WTC11 (cell line): ENCODE measurements around the gene ARHGAP15. TPM values are rescaled to one million over a fixed set of nuclear protein-coding genes. Genes with fewer than 3 reads are reported as not detected.

ENCODE experiments used
- ATAC-seq: fragments of 200-7000 bp; cut with Tn5 transposase; 2 replicates; pipeline ENCODE4 v1.10.0; 2021; ENCODE audit warnings: mild to moderate bottlenecking, moderate library complexity
- CTCF ChIA-PET: fragments of 300-600 bp; sonication (Branson Sonifier 250); formaldehyde crosslinking; loops from one replicate; lab custom pipeline; 2021; ENCODE audit warnings: antibody characterized with exemption; lab: Charles Lee
- POLR2A ChIA-PET: fragments of 350-600 bp; sonication (Branson Sonifier 250); formaldehyde crosslinking; loops from one replicate; lab custom pipeline; 2021; ENCODE audit warnings: antibody characterized with exemption; lab: Charles Lee
- DNase-seq: peaks from one replicate; pipeline ENCODE4 v3.0.0; 2021; ENCODE audit warnings: low spot score
- H3K27ac Mint-ChIP-seq: 2 replicates; pipeline ENCODE4 v1.8.0; 2021; ENCODE audit warnings: mixed read lengths
- H3K27me3 Mint-ChIP-seq: 2 replicates; pipeline ENCODE4 v1.8.0; 2021; ENCODE audit warnings: low read depth, mild to moderate bottlenecking, moderate library complexity, mixed read lengths
- H3K36me3 Mint-ChIP-seq: 2 replicates; pipeline ENCODE4 v1.8.0; 2021; ENCODE audit warnings: mixed read lengths
- H3K4me1 Mint-ChIP-seq: 2 replicates; pipeline ENCODE4 v1.8.0; 2022; ENCODE audit warnings: mixed read lengths
- H3K4me3 Mint-ChIP-seq: 2 replicates; pipeline ENCODE4 v1.8.0; 2021; ENCODE audit warnings: mild to moderate bottlenecking, moderate library complexity, mixed read lengths
- H3K9me3 Mint-ChIP-seq: 2 replicates; pipeline ENCODE4 v1.8.0; 2021; ENCODE audit warnings: mixed read lengths
- EMX1 ChIP-seq: fragments of 250-450 bp; sonication (Bioruptor Pico); IDR thresholded peaks from 2 replicates; pipeline ENCODE4 v1.8.0; 2021; ENCODE audit warnings: mild to moderate bottlenecking
- IRF2 ChIP-seq: sonication (generic); formaldehyde crosslinking; IDR thresholded peaks from 2 replicates; pipeline ENCODE4 v1.8.0; 2022; ENCODE audit warnings: low read depth, missing genetic modification reagents, borderline replicate concordance
- JUN ChIP-seq: sonication (generic); formaldehyde crosslinking; IDR thresholded peaks from 2 replicates; pipeline ENCODE4 v1.8.0; 2023; ENCODE audit warnings: mild to moderate bottlenecking, missing genetic modification reagents
- KAT7 ChIP-seq: sonication (generic); formaldehyde crosslinking; IDR thresholded peaks from 2 replicates; pipeline ENCODE4 v1.8.1; 2023; ENCODE audit warnings: missing genetic modification reagents, mild to moderate bottlenecking, borderline replicate concordance
- NFE2L1 ChIP-seq: sonication (generic); formaldehyde crosslinking; IDR thresholded peaks from 2 replicates; pipeline ENCODE4 v1.8.1; 2023; ENCODE audit warnings: missing genetic modification reagents
- total RNA-seq: library from RNA; stranded (reverse); gene quantifications from 3 replicates; pipeline ENCODE4 v1.2.3, GENCODE V29; 2021
- TF ChIP-seq, protein P1 (sequence below): sonication (generic); formaldehyde crosslinking; IDR thresholded peaks from 2 replicates; pipeline ENCODE4 v1.8.1; 2022; ENCODE audit warnings: mild to moderate bottlenecking, moderate library complexity, missing genetic modification reagents
- TF ChIP-seq, protein P2 (sequence below): sonication (generic); formaldehyde crosslinking; IDR thresholded peaks from 2 replicates; pipeline ENCODE4 v1.8.0; 2023; ENCODE audit warnings: mild to moderate bottlenecking, missing genetic modification reagents
- TF ChIP-seq, protein P3 (sequence below): fragments of 250-450 bp; sonication (Bioruptor Pico); IDR thresholded peaks from 2 replicates; pipeline ENCODE4 v1.9.0; 2021; ENCODE audit warnings: mild to moderate bottlenecking, borderline replicate concordance
- TF ChIP-seq, protein P4 (sequence below): sonication (generic); formaldehyde crosslinking; IDR thresholded peaks from 2 replicates; pipeline ENCODE4 v1.8.1; 2022; ENCODE audit warnings: low read depth, missing genetic modification reagents, borderline replicate concordance
- TF ChIP-seq, protein P5 (sequence below): sonication (generic); formaldehyde crosslinking; IDR thresholded peaks from 2 replicates; pipeline ENCODE4 v1.8.1; 2022; ENCODE audit warnings: missing genetic modification reagents, borderline replicate concordance
- TF ChIP-seq, protein P6 (sequence below): sonication (generic); formaldehyde crosslinking; IDR thresholded peaks from 2 replicates; pipeline ENCODE4 v1.8.1; 2023; ENCODE audit warnings: mild to moderate bottlenecking, moderate library complexity, missing genetic modification reagents
- TF ChIP-seq, protein P7 (sequence below): sonication (generic); formaldehyde crosslinking; IDR thresholded peaks from 2 replicates; pipeline ENCODE4 v1.8.1; 2023; ENCODE audit warnings: mild to moderate bottlenecking, missing genetic modification reagents, borderline replicate concordance
- TF ChIP-seq, protein P8 (sequence below): sonication (generic); formaldehyde crosslinking; IDR thresholded peaks from 2 replicates; pipeline ENCODE4 v1.8.1; 2022; ENCODE audit warnings: mild to moderate bottlenecking, missing genetic modification reagents, moderate library complexity, borderline replicate concordance

ARHGAP15 gene
- total RNA-seq, 1 experiment from 2014 or later = 0.28 TPM

DNA sequence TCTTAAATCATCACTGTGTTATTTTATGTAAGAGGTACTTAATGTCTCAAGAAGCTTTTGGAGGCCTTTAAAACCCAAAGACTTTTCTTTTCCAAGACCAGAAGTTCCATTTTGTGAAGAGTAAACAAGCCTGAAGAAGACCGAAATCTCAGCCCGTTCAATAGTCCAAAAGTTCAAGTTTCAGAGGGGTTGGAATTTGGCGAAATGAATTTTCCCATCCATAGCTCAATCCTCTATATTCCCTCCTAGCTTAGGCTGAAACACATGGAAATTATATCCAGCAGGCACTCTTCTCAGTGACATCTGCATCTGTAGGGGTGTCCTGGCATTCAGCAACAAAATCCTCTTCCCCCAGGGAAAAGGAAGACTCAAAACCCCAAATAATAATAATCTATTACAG is 344.6 kb downstream of the ARHGAP15 start:
- no peak overlapping the region for H3K27ac Mint-ChIP-seq
- peaks cover 12% of the 10 kb centered on the region for H3K27me3 Mint-ChIP-seq
- DNase-seq (no peak), ATAC-seq (no peak)
- H3K4me1 Mint-ChIP-seq = peaks cover 4% of the 10 kb centered on the region
- ChIA-PET POLR2A (no interaction called here), CTCF (no interaction called here)
- no peaks in the 10 kb centered on the region for H3K36me3 Mint-ChIP-seq
- TF ChIP-seq, protein P1, sequence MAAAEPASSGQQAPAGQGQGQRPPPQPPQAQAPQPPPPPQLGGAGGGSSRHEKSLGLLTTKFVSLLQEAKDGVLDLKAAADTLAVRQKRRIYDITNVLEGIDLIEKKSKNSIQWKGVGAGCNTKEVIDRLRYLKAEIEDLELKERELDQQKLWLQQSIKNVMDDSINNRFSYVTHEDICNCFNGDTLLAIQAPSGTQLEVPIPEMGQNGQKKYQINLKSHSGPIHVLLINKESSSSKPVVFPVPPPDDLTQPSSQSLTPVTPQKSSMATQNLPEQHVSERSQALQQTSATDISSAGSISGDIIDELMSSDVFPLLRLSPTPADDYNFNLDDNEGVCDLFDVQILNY = no peak
- TF ChIP-seq IRF2 (CRISPR knock-in tag) (no peak), JUN (CRISPR knock-in tag) (no peak), KAT7 (CRISPR knock-in tag) (no peak), EMX1 (CRISPR knock-in tag) (no peak), NFE2L1 (CRISPR knock-in tag) (no peak)
- TF ChIP-seq, protein P2, sequence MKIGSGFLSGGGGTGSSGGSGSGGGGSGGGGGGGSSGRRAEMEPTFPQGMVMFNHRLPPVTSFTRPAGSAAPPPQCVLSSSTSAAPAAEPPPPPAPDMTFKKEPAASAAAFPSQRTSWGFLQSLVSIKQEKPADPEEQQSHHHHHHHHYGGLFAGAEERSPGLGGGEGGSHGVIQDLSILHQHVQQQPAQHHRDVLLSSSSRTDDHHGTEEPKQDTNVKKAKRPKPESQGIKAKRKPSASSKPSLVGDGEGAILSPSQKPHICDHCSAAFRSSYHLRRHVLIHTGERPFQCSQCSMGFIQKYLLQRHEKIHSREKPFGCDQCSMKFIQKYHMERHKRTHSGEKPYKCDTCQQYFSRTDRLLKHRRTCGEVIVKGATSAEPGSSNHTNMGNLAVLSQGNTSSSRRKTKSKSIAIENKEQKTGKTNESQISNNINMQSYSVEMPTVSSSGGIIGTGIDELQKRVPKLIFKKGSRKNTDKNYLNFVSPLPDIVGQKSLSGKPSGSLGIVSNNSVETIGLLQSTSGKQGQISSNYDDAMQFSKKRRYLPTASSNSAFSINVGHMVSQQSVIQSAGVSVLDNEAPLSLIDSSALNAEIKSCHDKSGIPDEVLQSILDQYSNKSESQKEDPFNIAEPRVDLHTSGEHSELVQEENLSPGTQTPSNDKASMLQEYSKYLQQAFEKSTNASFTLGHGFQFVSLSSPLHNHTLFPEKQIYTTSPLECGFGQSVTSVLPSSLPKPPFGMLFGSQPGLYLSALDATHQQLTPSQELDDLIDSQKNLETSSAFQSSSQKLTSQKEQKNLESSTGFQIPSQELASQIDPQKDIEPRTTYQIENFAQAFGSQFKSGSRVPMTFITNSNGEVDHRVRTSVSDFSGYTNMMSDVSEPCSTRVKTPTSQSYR (CRISPR knock-in tag) = no peak
- TF ChIP-seq, protein P3, sequence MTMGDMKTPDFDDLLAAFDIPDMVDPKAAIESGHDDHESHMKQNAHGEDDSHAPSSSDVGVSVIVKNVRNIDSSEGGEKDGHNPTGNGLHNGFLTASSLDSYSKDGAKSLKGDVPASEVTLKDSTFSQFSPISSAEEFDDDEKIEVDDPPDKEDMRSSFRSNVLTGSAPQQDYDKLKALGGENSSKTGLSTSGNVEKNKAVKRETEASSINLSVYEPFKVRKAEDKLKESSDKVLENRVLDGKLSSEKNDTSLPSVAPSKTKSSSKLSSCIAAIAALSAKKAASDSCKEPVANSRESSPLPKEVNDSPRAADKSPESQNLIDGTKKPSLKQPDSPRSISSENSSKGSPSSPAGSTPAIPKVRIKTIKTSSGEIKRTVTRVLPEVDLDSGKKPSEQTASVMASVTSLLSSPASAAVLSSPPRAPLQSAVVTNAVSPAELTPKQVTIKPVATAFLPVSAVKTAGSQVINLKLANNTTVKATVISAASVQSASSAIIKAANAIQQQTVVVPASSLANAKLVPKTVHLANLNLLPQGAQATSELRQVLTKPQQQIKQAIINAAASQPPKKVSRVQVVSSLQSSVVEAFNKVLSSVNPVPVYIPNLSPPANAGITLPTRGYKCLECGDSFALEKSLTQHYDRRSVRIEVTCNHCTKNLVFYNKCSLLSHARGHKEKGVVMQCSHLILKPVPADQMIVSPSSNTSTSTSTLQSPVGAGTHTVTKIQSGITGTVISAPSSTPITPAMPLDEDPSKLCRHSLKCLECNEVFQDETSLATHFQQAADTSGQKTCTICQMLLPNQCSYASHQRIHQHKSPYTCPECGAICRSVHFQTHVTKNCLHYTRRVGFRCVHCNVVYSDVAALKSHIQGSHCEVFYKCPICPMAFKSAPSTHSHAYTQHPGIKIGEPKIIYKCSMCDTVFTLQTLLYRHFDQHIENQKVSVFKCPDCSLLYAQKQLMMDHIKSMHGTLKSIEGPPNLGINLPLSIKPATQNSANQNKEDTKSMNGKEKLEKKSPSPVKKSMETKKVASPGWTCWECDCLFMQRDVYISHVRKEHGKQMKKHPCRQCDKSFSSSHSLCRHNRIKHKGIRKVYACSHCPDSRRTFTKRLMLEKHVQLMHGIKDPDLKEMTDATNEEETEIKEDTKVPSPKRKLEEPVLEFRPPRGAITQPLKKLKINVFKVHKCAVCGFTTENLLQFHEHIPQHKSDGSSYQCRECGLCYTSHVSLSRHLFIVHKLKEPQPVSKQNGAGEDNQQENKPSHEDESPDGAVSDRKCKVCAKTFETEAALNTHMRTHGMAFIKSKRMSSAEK (CRISPR knock-in tag) = no peak
- TF ChIP-seq, protein P4, sequence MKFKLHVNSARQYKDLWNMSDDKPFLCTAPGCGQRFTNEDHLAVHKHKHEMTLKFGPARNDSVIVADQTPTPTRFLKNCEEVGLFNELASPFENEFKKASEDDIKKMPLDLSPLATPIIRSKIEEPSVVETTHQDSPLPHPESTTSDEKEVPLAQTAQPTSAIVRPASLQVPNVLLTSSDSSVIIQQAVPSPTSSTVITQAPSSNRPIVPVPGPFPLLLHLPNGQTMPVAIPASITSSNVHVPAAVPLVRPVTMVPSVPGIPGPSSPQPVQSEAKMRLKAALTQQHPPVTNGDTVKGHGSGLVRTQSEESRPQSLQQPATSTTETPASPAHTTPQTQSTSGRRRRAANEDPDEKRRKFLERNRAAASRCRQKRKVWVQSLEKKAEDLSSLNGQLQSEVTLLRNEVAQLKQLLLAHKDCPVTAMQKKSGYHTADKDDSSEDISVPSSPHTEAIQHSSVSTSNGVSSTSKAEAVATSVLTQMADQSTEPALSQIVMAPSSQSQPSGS (CRISPR knock-in tag) = no peak
- TF ChIP-seq, protein P5, sequence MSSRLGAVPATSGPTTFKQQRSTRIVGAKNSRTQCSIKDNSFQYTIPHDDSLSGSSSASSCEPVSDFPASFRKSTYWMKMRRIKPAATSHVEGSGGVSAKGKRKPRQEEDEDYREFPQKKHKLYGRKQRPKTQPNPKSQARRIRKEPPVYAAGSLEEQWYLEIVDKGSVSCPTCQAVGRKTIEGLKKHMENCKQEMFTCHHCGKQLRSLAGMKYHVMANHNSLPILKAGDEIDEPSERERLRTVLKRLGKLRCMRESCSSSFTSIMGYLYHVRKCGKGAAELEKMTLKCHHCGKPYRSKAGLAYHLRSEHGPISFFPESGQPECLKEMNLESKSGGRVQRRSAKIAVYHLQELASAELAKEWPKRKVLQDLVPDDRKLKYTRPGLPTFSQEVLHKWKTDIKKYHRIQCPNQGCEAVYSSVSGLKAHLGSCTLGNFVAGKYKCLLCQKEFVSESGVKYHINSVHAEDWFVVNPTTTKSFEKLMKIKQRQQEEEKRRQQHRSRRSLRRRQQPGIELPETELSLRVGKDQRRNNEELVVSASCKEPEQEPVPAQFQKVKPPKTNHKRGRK = no peak
- TF ChIP-seq, protein P6, sequence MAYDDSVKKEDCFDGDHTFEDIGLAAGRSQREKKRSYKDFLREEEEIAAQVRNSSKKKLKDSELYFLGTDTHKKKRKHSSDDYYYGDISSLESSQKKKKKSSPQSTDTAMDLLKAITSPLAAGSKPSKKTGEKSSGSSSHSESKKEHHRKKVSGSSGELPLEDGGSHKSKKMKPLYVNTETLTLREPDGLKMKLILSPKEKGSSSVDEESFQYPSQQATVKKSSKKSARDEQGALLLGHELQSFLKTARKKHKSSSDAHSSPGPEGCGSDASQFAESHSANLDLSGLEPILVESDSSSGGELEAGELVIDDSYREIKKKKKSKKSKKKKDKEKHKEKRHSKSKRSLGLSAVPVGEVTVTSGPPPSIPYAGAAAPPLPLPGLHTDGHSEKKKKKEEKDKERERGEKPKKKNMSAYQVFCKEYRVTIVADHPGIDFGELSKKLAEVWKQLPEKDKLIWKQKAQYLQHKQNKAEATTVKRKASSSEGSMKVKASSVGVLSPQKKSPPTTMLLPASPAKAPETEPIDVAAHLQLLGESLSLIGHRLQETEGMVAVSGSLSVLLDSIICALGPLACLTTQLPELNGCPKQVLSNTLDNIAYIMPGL (CRISPR knock-in tag) = no peak
- TF ChIP-seq, protein P7, sequence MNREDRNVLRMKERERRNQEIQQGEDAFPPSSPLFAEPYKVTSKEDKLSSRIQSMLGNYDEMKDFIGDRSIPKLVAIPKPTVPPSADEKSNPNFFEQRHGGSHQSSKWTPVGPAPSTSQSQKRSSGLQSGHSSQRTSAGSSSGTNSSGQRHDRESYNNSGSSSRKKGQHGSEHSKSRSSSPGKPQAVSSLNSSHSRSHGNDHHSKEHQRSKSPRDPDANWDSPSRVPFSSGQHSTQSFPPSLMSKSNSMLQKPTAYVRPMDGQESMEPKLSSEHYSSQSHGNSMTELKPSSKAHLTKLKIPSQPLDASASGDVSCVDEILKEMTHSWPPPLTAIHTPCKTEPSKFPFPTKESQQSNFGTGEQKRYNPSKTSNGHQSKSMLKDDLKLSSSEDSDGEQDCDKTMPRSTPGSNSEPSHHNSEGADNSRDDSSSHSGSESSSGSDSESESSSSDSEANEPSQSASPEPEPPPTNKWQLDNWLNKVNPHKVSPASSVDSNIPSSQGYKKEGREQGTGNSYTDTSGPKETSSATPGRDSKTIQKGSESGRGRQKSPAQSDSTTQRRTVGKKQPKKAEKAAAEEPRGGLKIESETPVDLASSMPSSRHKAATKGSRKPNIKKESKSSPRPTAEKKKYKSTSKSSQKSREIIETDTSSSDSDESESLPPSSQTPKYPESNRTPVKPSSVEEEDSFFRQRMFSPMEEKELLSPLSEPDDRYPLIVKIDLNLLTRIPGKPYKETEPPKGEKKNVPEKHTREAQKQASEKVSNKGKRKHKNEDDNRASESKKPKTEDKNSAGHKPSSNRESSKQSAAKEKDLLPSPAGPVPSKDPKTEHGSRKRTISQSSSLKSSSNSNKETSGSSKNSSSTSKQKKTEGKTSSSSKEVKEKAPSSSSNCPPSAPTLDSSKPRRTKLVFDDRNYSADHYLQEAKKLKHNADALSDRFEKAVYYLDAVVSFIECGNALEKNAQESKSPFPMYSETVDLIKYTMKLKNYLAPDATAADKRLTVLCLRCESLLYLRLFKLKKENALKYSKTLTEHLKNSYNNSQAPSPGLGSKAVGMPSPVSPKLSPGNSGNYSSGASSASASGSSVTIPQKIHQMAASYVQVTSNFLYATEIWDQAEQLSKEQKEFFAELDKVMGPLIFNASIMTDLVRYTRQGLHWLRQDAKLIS = no peak
- TF ChIP-seq, protein P8, sequence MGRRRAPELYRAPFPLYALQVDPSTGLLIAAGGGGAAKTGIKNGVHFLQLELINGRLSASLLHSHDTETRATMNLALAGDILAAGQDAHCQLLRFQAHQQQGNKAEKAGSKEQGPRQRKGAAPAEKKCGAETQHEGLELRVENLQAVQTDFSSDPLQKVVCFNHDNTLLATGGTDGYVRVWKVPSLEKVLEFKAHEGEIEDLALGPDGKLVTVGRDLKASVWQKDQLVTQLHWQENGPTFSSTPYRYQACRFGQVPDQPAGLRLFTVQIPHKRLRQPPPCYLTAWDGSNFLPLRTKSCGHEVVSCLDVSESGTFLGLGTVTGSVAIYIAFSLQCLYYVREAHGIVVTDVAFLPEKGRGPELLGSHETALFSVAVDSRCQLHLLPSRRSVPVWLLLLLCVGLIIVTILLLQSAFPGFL (CRISPR knock-in tag) = no peak
- no peaks in the 10 kb centered on the region for H3K9me3 Mint-ChIP-seq
- H3K4me3 Mint-ChIP-seq = no peak overlapping the region
